H9 (cell line): ENCODE results near the gene DCAF4. TPM values are rescaled to one million over a fixed set of nuclear protein-coding genes. Genes with fewer than 3 reads are reported as not detected.

ENCODE experiments used
- DNase-seq: peaks from one replicate; pipeline ENCODE4 v3.0.0-alpha.2; 2017
- H2AFZ ChIP-seq: one replicate; pipeline ENCODE4 v1.6.1; 2013; ENCODE audit warnings: mild to moderate bottlenecking, low read length, control low read depth, moderate library complexity
- H2AK5ac ChIP-seq: 2 replicates; pipeline ENCODE4 v1.6.1; 2013; ENCODE audit warnings: low read length, control low read depth, mixed read lengths; ENCODE audit not compliant: insufficient read length
- H2BK120ac ChIP-seq: one replicate; pipeline ENCODE4 v1.6.1; 2013; ENCODE audit warnings: low read depth, mild to moderate bottlenecking, low read length, control low read depth, inconsistent platforms; ENCODE audit not compliant: poor library complexity, severe bottlenecking
- H2BK12ac ChIP-seq: 2 replicates; pipeline ENCODE4 v1.6.1; 2013; ENCODE audit warnings: low read length, control low read depth, mixed read lengths, low read depth; ENCODE audit not compliant: insufficient read length
- H2BK15ac ChIP-seq: 2 replicates; pipeline ENCODE4 v1.6.1; 2013; ENCODE audit warnings: low read depth, low read length, control low read depth
- H2BK20ac ChIP-seq: one replicate; pipeline ENCODE4 v1.6.1; 2013; ENCODE audit warnings: low read depth, mild to moderate bottlenecking, low read length, control low read depth, inconsistent platforms; ENCODE audit not compliant: poor library complexity, severe bottlenecking
- H2BK5ac ChIP-seq: 2 replicates; pipeline ENCODE4 v1.6.1; 2013; ENCODE audit warnings: low read length, control low read depth, mixed read lengths; ENCODE audit not compliant: insufficient read length
- H3K14ac ChIP-seq: 2 replicates; pipeline ENCODE4 v1.6.1; 2013; ENCODE audit warnings: low read length, control low read depth; ENCODE audit not compliant: insufficient read depth
- H3K18ac ChIP-seq: 2 replicates; pipeline ENCODE4 v1.6.1; 2013; ENCODE audit warnings: low read depth, mild to moderate bottlenecking, mixed read lengths, low read length, control low read depth; ENCODE audit not compliant: insufficient read length
- H3K23ac ChIP-seq: 2 replicates; pipeline ENCODE4 v1.6.1; 2013; ENCODE audit warnings: low read length, control low read depth, mixed read lengths, low read depth; ENCODE audit not compliant: insufficient read length
- H3K23me2 ChIP-seq: 2 replicates; pipeline ENCODE4 v1.6.1; 2013; ENCODE audit warnings: low read depth, mild to moderate bottlenecking, mixed read lengths, low read length, control low read depth; ENCODE audit not compliant: insufficient read length, poor library complexity, severe bottlenecking
- H3K27ac ChIP-seq: 2 replicates; pipeline ENCODE4 v1.5.1; 2013; ENCODE audit warnings: low read length, control low read depth, mixed read lengths, low read depth; ENCODE audit not compliant: insufficient read length
- H3K27me3 ChIP-seq: 2 replicates; pipeline ENCODE4 v1.6.1; 2013; ENCODE audit warnings: low read length, control low read depth, inconsistent platforms; ENCODE audit not compliant: insufficient read depth
- H3K4ac ChIP-seq: 2 replicates; pipeline ENCODE4 v1.6.1; 2013; ENCODE audit warnings: low read depth, mild to moderate bottlenecking, control low read depth, inconsistent platforms, low read length, moderate library complexity
- H3K4me1 ChIP-seq: 2 replicates; pipeline ENCODE4 v1.6.1; 2013; ENCODE audit warnings: low read length, control low read depth, inconsistent platforms; ENCODE audit not compliant: insufficient read depth
- H3K4me2 ChIP-seq: 2 replicates; pipeline ENCODE4 v1.6.1; 2013; ENCODE audit warnings: low read length, control low read depth, mixed read lengths; ENCODE audit not compliant: insufficient read length, insufficient read depth
- H3K56ac ChIP-seq: 2 replicates; pipeline ENCODE4 v1.6.1; 2013; ENCODE audit warnings: low read depth, mild to moderate bottlenecking, mixed read lengths, low read length, control low read depth; ENCODE audit not compliant: insufficient read length
- H3K79me1 ChIP-seq: 2 replicates; pipeline ENCODE4 v1.6.1; 2013; ENCODE audit warnings: low read depth, mild to moderate bottlenecking, moderate library complexity, low read length, control low read depth, inconsistent platforms; ENCODE audit not compliant: insufficient read depth, poor library complexity, severe bottlenecking
- H3K79me2 ChIP-seq: 2 replicates; pipeline ENCODE4 v1.6.1; 2013; ENCODE audit warnings: low read length, control low read depth, inconsistent platforms; ENCODE audit not compliant: insufficient read depth
- H3K9ac ChIP-seq: 2 replicates; pipeline ENCODE4 v1.6.1; 2013; ENCODE audit warnings: low read length, control low read depth, mixed read lengths; ENCODE audit not compliant: insufficient read length; ENCODE audit errors: extremely low read depth
- H3K9me3 ChIP-seq: one replicate; pipeline ENCODE4 v1.6.1; 2013; ENCODE audit warnings: low read depth, low read length, inconsistent platforms; ENCODE audit not compliant: control insufficient read depth
- H3T11ph ChIP-seq: one replicate; pipeline ENCODE4 v1.6.1; 2013; ENCODE audit warnings: mild to moderate bottlenecking, low read length, control low read depth, inconsistent platforms
- H4K20me1 ChIP-seq: one replicate; pipeline ENCODE4 v1.6.1; 2013; ENCODE audit not compliant: control insufficient read depth, insufficient read length, insufficient read depth
- H4K5ac ChIP-seq: 2 replicates; pipeline ENCODE4 v1.6.1; 2013; ENCODE audit warnings: low read depth, mild to moderate bottlenecking, mixed read lengths, low read length, control low read depth; ENCODE audit not compliant: insufficient read length
- H4K8ac ChIP-seq: replicated peaks from 2 replicates; pipeline ENCODE4 v1.6.1; 2013; ENCODE audit warnings: low read length, control low read depth, mixed read lengths, low read depth; ENCODE audit not compliant: insufficient read length
- H4K91ac ChIP-seq: 2 replicates; pipeline ENCODE4 v1.6.1; 2013; ENCODE audit warnings: low read depth, mild to moderate bottlenecking, moderate library complexity, mixed read lengths, low read length, control low read depth; ENCODE audit not compliant: insufficient read length
- H3K27ac Mint-ChIP-seq, 3 experiments: 2 replicates in 2 of 3; 3 replicates in 1 of 3; pipeline ENCODE4 v1.8.0; 2020 to 2021; ENCODE audit warnings: mixed read lengths in 3 of 3, mild to moderate bottlenecking in 1 of 3, moderate library complexity in 1 of 3
- H3K27me3 Mint-ChIP-seq: 2 replicates; pipeline ENCODE4 v1.8.0; 2021; ENCODE audit warnings: low read depth, mild to moderate bottlenecking, moderate library complexity, mixed read lengths
- H3K36me3 Mint-ChIP-seq, 3 experiments: 2 replicates in 2 of 3; 3 replicates in 1 of 3; pipeline ENCODE4 v1.8.0; 2020 to 2021; ENCODE audit warnings: low read depth in 3 of 3, mixed read lengths in 3 of 3; ENCODE audit not compliant: insufficient read depth in 1 of 3
- H3K4me1 Mint-ChIP-seq, 2 experiments: 2 replicates each; pipeline ENCODE4 v1.8.0; 2020; ENCODE audit warnings: mixed read lengths in 2 of 2
- H3K4me3 Mint-ChIP-seq, 2 experiments: 2 replicates in 1 of 2; 3 replicates in 1 of 2; pipeline ENCODE4 v1.8.0; 2020 to 2021; ENCODE audit warnings: mild to moderate bottlenecking in 2 of 2, mixed read lengths in 2 of 2, moderate library complexity in 1 of 2
- H3K9me3 Mint-ChIP-seq, 2 experiments: 2 replicates in 1 of 2; 3 replicates in 1 of 2; pipeline ENCODE4 v1.8.0; 2020; ENCODE audit warnings: mild to moderate bottlenecking in 2 of 2, mixed read lengths in 2 of 2, moderate library complexity in 1 of 2
- CTCF ChIP-seq: fragments of 200-600 bp; sonication (generic); conservative IDR thresholded peaks from 3 replicates; pipeline ENCODE4 v1.8.0; 2021; ENCODE audit warnings: antibody characterized with exemption, mild to moderate bottlenecking
- WGBS: extraction: QIAGEN DNeasy Blood & Tissue Kit; methylation state at CpG from one replicate; pipeline ENCODE4 v1.1.7; 2013; ENCODE audit warnings: missing lambda C conversion rate, low lambda C conversion rate, mixed read lengths; ENCODE audit not compliant: insufficient read length; ENCODE audit errors: extremely low coverage; 5-methylcytosine and 5-hydroxymethylcytosine counted together
- total RNA-seq: library from RNA; stranded (reverse); gene quantifications from 2 replicates; pipeline ENCODE4 v1.2.1, GENCODE V29; 2021

Gene DCAF4
- total RNA-seq, 1 experiment from 2014 or later: 32.0 TPM

- Histone ChIP-seq H2AK5ac (no peak overlapping the region), H3K18ac (no peak overlapping the region), H3K4me2 (no peak overlapping the region), H3K9ac (no peak overlapping the region), H2BK120ac (no peak overlapping the region), H3K79me2 (no peaks in the 10 kb centered on the region), H2BK12ac (no peak overlapping the region), H2BK5ac (no peak overlapping the region), H3T11ph (no peak overlapping the region), H4K8ac (no peak overlapping the region), H2AFZ (no peak overlapping the region), H3K14ac (no peak overlapping the region), H3K79me1 (no peaks in the 10 kb centered on the region), H3K4me1 (peaks cover 6% of the 10 kb centered on the region; the same call in 1 of the 2 replicates), H2BK20ac (no peak overlapping the region), H4K20me1 (no peaks in the 10 kb centered on the region), H3K27me3 (no peaks in the 10 kb centered on the region), H4K91ac (no peak overlapping the region), H3K23ac (no peak overlapping the region), H3K9me3 (no peaks in the 10 kb centered on the region), H2BK15ac (no peak overlapping the region), H3K27ac (no peak overlapping the region), H3K23me2 (no peaks in the 10 kb centered on the region), H4K5ac (no peak overlapping the region), H3K56ac (no peak overlapping the region), H3K4ac (no peak overlapping the region)
- no peak for TF ChIP-seq CTCF
- Mint-ChIP-seq H3K36me3 (no peaks in the 10 kb centered on the region; a peak in 1 of 7 replicates), H3K4me3 (no peak overlapping the region), H3K27ac (no peak overlapping the region; a peak in 1 of 7 replicates), H3K9me3 (no peaks in the 10 kb centered on the region; a peak in 1 of 5 replicates), H3K27me3 (peaks cover 34% of the 10 kb centered on the region), H3K4me1 (peaks cover 34 to 44% of the 10 kb centered on the region in 2 experiments)
- no peak for DNase-seq
- WGBS: no CpG with 5 or more reads among the region's 2 CpGs
These were observed 46.1 kb upstream of the DCAF4 start for GRCh38 chr14:72880164-72880563.
